ENCODE data around the gene BTBD17. TPM values are rescaled to one million over a fixed set of nuclear protein-coding genes. Genes with fewer than 3 reads are reported as not detected.
A peak's percentile ranks its signal among the peaks of the same experiment; 100 is the strongest.

The BTBD17 gene
- polyA plus RNA-seq, 2 of the 4 experiments (the other 2 are of a cell fraction), result not detected

DNA sequence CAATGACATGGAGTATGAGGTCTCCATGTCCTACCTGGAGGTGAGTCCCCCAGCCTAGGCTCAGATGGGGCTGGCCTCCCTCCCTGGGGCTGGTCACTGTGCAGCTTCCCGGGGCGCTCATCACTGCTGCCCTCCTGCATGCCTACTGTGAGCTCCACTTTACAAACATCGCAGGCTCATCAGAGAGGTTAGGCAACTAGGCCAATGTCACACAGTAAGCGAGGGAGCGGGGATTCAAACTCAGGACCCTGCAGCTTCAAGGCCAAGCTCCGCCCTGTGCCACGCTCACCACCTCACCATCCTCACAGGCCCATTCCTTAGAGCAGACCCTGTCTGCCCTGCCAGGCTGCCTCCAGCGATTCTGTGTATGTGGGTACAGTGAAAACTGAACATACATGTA, 18.5 kb downstream of the BTBD17 start:
- no peak overlapping the region for H3K4me2 ChIP-seq
- H3K27ac ChIP-seq, result no peak overlapping the region
- no peaks in the 10 kb centered on the region for H3K4me1 ChIP-seq
- no peak overlapping the region for H3K4me3 ChIP-seq
- FAIRE-seq (no peak), DNase-seq (ENCODE audit: low read depth in 1 of 2, low spot score in 1 of 2) (no peak), ATAC-seq (no peak)
- TF ChIP-seq PHF8 (IDR thresholded peaks at IDR 0.05; ENCODE audit: borderline replicate concordance, low read depth) (no peak), ZFP36 (IDR thresholded peaks at IDR 0.05; ENCODE audit: borderline replicate concordance, partially characterized antibody) (peak; percentile 60), RNF2 (IDR thresholded peaks at IDR 0.05; ENCODE audit: borderline replicate concordance, low read depth) (no peak), MAZ (IDR thresholded peaks at IDR 0.05; ENCODE audit: borderline replicate concordance, low read depth, low read length) (no peak), FOSB (CRISPR knock-in tag; IDR thresholded peaks at IDR 0.05) (no peak)
- TF ChIP-seq, protein P1, sequence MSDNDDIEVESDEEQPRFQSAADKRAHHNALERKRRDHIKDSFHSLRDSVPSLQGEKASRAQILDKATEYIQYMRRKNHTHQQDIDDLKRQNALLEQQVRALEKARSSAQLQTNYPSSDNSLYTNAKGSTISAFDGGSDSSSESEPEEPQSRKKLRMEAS (IDR thresholded peaks at IDR 0.05), result no peak
- POLR2A ChIA-PET, result no interaction called here
- CTCF ChIA-PET, result interaction anchor here (1.0 to 34.5 kb wide), 2 partner anchors 29 to 65 kb away, joined by 3 to 674 read pairs; partner anchors contain the start of genes BTBD17 and GPR142
- WGBS (ENCODE audit: missing lambda C conversion rate), result 68% methylated on average over 8 of the region's 8 CpGs
- no peaks in the 10 kb centered on the region for H3K9me3 ChIP-seq

DNA sequence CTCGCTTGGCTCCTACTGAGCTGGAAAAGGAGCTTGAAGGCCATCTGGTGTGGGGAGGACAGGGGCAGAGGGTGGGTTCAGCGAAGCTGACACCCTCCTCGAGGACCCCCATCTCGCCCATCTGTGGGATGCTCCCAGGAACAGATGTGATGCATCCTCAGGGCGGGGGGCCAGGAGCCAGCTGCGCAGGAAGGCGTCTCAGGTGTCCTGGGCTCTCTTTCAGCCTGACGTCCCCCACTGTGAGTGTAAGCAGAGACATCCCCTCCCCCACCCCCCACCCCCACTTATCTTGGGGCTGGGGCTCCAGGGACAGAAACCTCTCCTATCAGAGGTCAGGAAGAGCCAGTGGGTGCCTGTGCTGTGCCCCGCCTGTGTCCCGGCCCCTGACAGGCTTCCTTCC, 19.4 kb downstream of the BTBD17 start:
- no peak overlapping the region for H3K4me2 ChIP-seq
- TF ChIP-seq TFCP2L1 (CRISPR knock-in tag; IDR thresholded peaks at IDR 0.05), result no peak
- no peak overlapping the region for H3K27ac ChIP-seq
- H3K4me3 ChIP-seq, result no peak overlapping the region
- H3K4me1 ChIP-seq, result no peaks in the 10 kb centered on the region
- FAIRE-seq, result no peak
- ATAC-seq, result no peak
- WGBS (ENCODE audit: missing lambda C conversion rate), result 66% methylated on average over 9 of the region's 10 CpGs
- DNase-seq (ENCODE audit: low read depth in 1 of 2, low spot score in 1 of 2), result no peak
- CTCF ChIA-PET, result interaction anchor here (34.5 kb wide), 1 partner anchor 30 kb away, joined by 674 read pairs; the partner anchor contains the start of genes BTBD17 and GPR142
- no peaks in the 10 kb centered on the region for H3K9me3 ChIP-seq
- POLR2A ChIA-PET, result no interaction called here

DNA sequence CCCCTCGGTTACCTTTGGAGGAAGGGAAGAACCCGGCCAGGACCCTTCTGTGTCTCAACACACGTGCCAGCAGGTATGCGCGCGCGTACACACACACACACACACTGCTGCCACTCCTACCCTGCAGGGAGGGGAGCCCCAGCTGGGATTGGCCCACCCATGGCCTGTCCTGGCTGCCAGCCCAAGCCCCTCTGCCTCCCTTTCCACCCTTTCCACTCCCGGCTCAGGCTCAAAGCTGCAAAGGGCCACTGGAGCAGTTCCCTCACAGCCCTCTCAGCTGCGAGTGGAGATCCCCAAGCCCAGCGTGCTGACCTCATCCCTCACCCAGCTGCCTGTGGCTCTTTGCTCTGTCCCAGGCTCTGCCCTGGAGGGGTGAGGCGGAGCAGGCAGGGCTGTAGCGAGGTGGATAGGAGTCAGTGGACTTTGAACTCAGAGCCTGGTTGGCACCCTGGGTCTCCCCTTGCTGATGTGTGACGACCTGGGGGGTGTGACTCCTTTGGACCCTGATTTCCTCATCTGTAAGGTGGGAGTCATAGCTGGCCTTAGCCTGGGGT, 21.1 kb downstream of the BTBD17 start:
- ATAC-seq, result peak in 1 of 2 experiments; percentile 47; a peak in 3 of 6 replicates
- Histone ChIP-seq H3K4me1 (no peaks in the 10 kb centered on the region), H3K4me3 (no peak overlapping the region), H3K9me3 (no peaks in the 10 kb centered on the region), H3K4me2 (no peak overlapping the region), H3K27ac (no peak overlapping the region)
- no peak for FAIRE-seq
- no peak for DNase-seq (ENCODE audit: low read depth in 1 of 2, low spot score in 1 of 2)
- TF ChIP-seq HOXB5 (CRISPR knock-in tag; IDR thresholded peaks at IDR 0.05) (no peak), RNF2 (IDR thresholded peaks at IDR 0.05; ENCODE audit: borderline replicate concordance, low read depth) (no peak), KDM1A (IDR thresholded peaks at IDR 0.05; ENCODE audit: low read depth) (no peak), ZFP36 (IDR thresholded peaks at IDR 0.05; ENCODE audit: borderline replicate concordance, partially characterized antibody) (no peak), HOXB13 (CRISPR knock-in tag; IDR thresholded peaks at IDR 0.05; ENCODE audit: low read depth) (no peak), RARB (CRISPR knock-in tag; IDR thresholded peaks at IDR 0.05) (no peak), MYC (IDR thresholded peaks at IDR 0.05; ENCODE audit: borderline replicate concordance, low read length) (no peak), GATA3 (IDR thresholded peaks at IDR 0.05; ENCODE audit: borderline replicate concordance) (no peak), ZNF302 (CRISPR knock-in tag; IDR thresholded peaks at IDR 0.05) (no peak), MAFK (IDR thresholded peaks at IDR 0.05; ENCODE audit: partially characterized antibody) (no peak)
- TF ChIP-seq, protein P2, sequence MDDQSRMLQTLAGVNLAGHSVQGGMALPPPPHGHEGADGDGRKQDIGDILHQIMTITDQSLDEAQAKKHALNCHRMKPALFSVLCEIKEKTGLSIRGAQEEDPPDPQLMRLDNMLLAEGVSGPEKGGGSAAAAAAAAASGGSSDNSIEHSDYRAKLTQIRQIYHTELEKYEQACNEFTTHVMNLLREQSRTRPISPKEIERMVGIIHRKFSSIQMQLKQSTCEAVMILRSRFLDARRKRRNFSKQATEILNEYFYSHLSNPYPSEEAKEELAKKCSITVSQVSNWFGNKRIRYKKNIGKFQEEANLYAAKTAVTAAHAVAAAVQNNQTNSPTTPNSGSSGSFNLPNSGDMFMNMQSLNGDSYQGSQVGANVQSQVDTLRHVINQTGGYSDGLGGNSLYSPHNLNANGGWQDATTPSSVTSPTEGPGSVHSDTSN (IDR thresholded peaks at IDR 0.05), result no peak
- TF ChIP-seq, protein P3, sequence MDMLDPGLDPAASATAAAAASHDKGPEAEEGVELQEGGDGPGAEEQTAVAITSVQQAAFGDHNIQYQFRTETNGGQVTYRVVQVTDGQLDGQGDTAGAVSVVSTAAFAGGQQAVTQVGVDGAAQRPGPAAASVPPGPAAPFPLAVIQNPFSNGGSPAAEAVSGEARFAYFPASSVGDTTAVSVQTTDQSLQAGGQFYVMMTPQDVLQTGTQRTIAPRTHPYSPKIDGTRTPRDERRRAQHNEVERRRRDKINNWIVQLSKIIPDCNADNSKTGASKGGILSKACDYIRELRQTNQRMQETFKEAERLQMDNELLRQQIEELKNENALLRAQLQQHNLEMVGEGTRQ (IDR thresholded peaks at IDR 0.05), result no peak
- 51% methylated on average over 13 of the region's 13 CpGs for WGBS (ENCODE audit: missing lambda C conversion rate)
- ChIA-PET CTCF (interaction anchor here (34.5 kb wide), 1 partner anchor 31 kb away, joined by 674 read pairs; the partner anchor contains the start of genes BTBD17 and GPR142), POLR2A (no interaction called here)

Measured in A549 (cell line).